Measurements from ENCODE around the gene SPOCK2. TPM values are rescaled to one million over a fixed set of nuclear protein-coding genes. Genes with fewer than 3 reads are reported as not detected.

The SPOCK2 gene
- total RNA-seq, 1 donor, result 0.36 TPM

GRCh38 chr10:72065439-72066025 is 22.8 kb downstream of the SPOCK2 start:
- DNase-seq (ENCODE audit: low read depth), result no peak
- no peak overlapping the region for H3K4me3 ChIP-seq (ENCODE audit: low read depth, low read length)
- TF ChIP-seq CTCF (IDR thresholded peaks at IDR 0.05; ENCODE audit: insufficient read depth, low read length), result no peak

DNA sequence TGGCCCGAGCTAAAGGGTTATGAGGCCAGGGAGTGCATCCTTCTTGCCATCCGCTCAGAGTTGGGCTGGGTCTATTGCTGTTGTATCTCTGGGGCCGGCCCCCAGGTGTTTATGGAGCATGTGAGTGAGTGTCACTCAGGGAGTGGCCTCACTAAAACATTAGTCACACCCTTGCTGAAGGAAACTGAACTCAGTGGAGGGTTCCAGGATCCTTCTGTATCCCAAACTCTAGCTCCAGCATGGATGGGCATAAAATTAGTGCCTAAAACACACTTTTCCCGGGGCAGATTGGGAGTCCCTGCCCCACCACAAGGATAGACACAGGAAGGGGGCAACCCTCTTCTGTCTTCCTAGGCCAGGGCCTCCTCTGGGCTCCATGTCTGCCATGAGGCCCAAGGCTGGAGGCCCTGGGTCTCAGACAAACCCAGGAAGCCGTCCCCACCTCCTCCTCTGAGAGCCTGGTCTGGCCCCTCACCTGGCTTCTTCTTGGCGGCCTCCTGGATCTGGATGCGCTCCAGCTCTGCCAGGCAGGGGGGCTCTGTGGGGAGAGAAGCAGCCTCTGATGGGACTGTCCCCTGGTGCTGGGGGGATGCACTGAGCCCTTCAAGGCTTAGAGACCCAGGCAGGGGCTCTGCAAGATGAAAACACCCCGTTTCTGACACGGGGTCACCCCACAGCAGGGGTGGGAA is 24.5 kb downstream of the SPOCK2 start:
- H3K4me3 ChIP-seq (ENCODE audit: low read depth, low read length), result no peak overlapping the region
- no peak for TF ChIP-seq CTCF (IDR thresholded peaks at IDR 0.05; ENCODE audit: insufficient read depth, low read length)
- DNase-seq (ENCODE audit: low read depth), result no peak

DNA sequence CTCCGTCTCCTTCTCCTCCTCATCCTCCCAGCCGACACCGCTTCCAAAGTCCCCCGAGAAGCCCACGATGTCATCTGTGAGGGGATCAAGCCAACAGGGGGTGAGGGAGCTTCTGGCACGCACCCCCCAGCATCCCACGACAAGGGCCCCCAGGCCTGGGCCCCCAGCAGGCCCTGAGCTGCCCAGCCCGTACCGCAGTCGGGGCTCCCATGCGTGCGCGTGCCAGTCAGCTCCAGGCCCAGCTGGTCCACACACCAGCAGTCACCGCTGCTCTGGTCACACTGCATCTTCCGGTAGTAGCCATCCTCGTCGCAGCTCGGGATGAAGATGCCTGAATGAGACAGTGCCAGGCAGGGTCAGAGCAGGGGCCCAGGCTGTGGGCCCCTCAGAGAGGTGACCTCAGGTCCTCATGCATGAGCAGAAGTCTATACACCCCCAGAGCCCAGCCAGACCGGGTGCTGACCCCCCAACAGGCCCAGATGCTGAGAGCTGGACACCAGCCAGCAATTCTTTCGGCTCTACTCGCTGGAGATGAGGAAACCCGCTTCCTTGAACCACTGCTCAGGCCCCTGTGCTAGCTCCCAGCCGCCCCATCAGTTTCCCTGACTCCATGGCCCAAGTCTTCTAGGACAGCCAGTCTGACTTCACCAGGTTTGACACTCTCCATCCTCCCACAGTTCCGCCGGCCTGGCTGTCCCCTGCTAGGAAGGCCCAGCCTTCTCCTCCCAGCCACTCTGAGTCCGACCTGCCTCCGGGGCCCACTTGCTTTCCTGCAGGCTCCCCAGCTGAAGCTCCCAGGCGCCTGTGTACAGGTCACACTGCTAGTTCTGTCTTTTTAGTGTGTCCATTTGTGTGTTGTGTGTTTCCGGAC is 25.3 kb downstream of the SPOCK2 start:
- no peak for TF ChIP-seq CTCF (IDR thresholded peaks at IDR 0.05; ENCODE audit: insufficient read depth, low read length)
- no peak for DNase-seq (ENCODE audit: low read depth)
- H3K4me3 ChIP-seq (ENCODE audit: low read depth, low read length), result no peak overlapping the region

GRCh38 chr10:72062382-72062781 is 26.0 kb downstream of the SPOCK2 start:
- no peak for DNase-seq (ENCODE audit: low read depth)
- H3K4me3 ChIP-seq (ENCODE audit: low read depth, low read length), result no peak overlapping the region
- TF ChIP-seq CTCF (IDR thresholded peaks at IDR 0.05; ENCODE audit: insufficient read depth, low read length), result no peak

DNA sequence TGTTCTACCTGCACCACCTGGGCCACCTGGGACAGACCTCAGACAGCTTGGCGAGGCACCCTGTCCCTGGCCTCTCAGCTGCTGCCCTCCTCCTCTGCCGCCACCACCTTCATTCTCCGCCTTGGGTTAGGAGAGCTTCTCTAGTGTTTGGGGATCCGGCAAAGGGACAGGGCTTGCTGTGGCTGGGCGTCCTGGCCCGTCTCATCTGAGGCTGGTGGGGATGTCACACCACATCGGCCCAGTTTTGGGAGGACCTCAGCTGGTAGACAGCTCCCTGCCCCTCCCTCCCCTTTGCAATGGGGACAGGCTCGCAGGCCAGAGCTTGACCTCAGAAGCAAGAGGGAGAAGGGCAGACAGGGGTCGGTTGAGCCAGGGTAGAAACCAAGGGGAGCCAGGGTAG is 26.4 kb downstream of the SPOCK2 start:
- DNase-seq (ENCODE audit: low read depth), result no peak
- H3K4me3 ChIP-seq (ENCODE audit: low read depth, low read length), result no peak overlapping the region
- no peak for TF ChIP-seq CTCF (IDR thresholded peaks at IDR 0.05; ENCODE audit: insufficient read depth, low read length)

- TF ChIP-seq CTCF (IDR thresholded peaks at IDR 0.05; ENCODE audit: insufficient read depth, low read length), result peak; percentile 20
- DNase-seq (ENCODE audit: low read depth), result no peak
Observed at GRCh38 chr10:72061491-72061890, 26.9 kb downstream of the SPOCK2 start.

More at GRCh38 chr10:72061491-72061890, 26.9 kb downstream of the SPOCK2 start:
- no peak overlapping the region for H3K4me3 ChIP-seq (ENCODE audit: low read depth, low read length)
